GM23338 (cell line): ENCODE data around the gene RASL11A. TPM values are rescaled to one million over a fixed set of nuclear protein-coding genes. Genes with fewer than 3 reads are reported as not detected.

ENCODE experiments used
- ATAC-seq: fragments of 200-7000 bp; cut with Tn5 transposase; 3 replicates; pipeline ENCODE4 v1.9.1; 2020
- DNase-seq: peaks from one replicate; pipeline ENCODE4 v3.0.0-alpha.2; 2015; ENCODE audit warnings: low spot score
- H2AFZ ChIP-seq: fragments of 200-600 bp; sonication (generic); 2 replicates; pipeline ENCODE4 v1.8.0; 2016; ENCODE audit warnings: antibody characterized with exemption, mild to moderate bottlenecking, moderate library complexity
- H3F3A ChIP-seq: fragments of 200-600 bp; sonication (generic); replicated peaks from 2 replicates; pipeline ENCODE4 v1.8.0; 2017; ENCODE audit warnings: antibody characterized with exemption, mixed run types, low read depth
- H3K27ac ChIP-seq: fragments of 200-600 bp; sonication (generic); 2 replicates; pipeline ENCODE4 v1.6.1; 2016; ENCODE audit warnings: low read depth
- H3K27me3 ChIP-seq: fragments of 200-600 bp; sonication (generic); 2 replicates; pipeline ENCODE4 v1.8.0; 2016; ENCODE audit warnings: mild to moderate bottlenecking, mixed run types, moderate library complexity; ENCODE audit not compliant: insufficient read depth
- H3K36me3 ChIP-seq: fragments of 200-600 bp; sonication (generic); 2 replicates; pipeline ENCODE4 v1.8.0; 2016; ENCODE audit warnings: mild to moderate bottlenecking; ENCODE audit not compliant: insufficient read depth
- H3K4me1 ChIP-seq: fragments of 200-600 bp; sonication (generic); 2 replicates; pipeline ENCODE4 v1.8.0; 2016; ENCODE audit warnings: mild to moderate bottlenecking, moderate library complexity; ENCODE audit not compliant: insufficient read depth
- H3K4me2 ChIP-seq: fragments of 200-600 bp; sonication (generic); 2 replicates; pipeline ENCODE4 v1.7.1; 2017; ENCODE audit warnings: mixed run types
- H3K4me3 ChIP-seq: fragments of 200-600 bp; sonication (generic); 2 replicates; pipeline ENCODE4 v1.6.1; 2016; ENCODE audit warnings: mixed run types
- H3K79me2 ChIP-seq: fragments of 200-600 bp; sonication (generic); replicated peaks from 2 replicates; pipeline ENCODE4 v1.8.0; 2017; ENCODE audit warnings: mild to moderate bottlenecking; ENCODE audit not compliant: insufficient read depth
- H3K9me2 ChIP-seq: fragments of 200-600 bp; sonication (generic); 2 replicates; pipeline ENCODE4 v1.8.0; 2017; ENCODE audit not compliant: insufficient read depth
- H4K20me1 ChIP-seq: fragments of 200-600 bp; sonication (generic); replicated peaks from 2 replicates; pipeline ENCODE4 v1.8.0; 2017; ENCODE audit warnings: mild to moderate bottlenecking; ENCODE audit not compliant: insufficient read depth
- H3K27ac Mint-ChIP-seq: 2 replicates; pipeline ENCODE4 v1.8.0; 2020; ENCODE audit warnings: inconsistent platforms, mild to moderate bottlenecking, moderate library complexity, mixed read lengths
- H3K27me3 Mint-ChIP-seq: 3 replicates; pipeline ENCODE4 v1.8.0; 2022; ENCODE audit warnings: low read depth, mild to moderate bottlenecking, moderate library complexity, mixed read lengths, inconsistent platforms; ENCODE audit not compliant: insufficient read depth, poor library complexity
- H3K36me3 Mint-ChIP-seq: 3 replicates; pipeline ENCODE4 v1.8.0; 2021; ENCODE audit warnings: low read depth, mild to moderate bottlenecking, inconsistent platforms, moderate library complexity, mixed read lengths
- H3K4me1 Mint-ChIP-seq: 3 replicates; pipeline ENCODE4 v1.8.0; 2020; ENCODE audit warnings: mild to moderate bottlenecking, inconsistent platforms, mixed read lengths
- H3K4me3 Mint-ChIP-seq: 3 replicates; pipeline ENCODE4 v1.8.0; 2021; ENCODE audit warnings: moderate library complexity, mild to moderate bottlenecking, inconsistent platforms, mixed read lengths
- H3K9me3 Mint-ChIP-seq: 3 replicates; pipeline ENCODE4 v1.8.0; 2020; ENCODE audit warnings: moderate library complexity, mild to moderate bottlenecking, inconsistent platforms, mixed read lengths
- CREB1 ChIP-seq: fragments of 250-450 bp; sonication (Bioruptor Pico); IDR thresholded peaks from 2 replicates; pipeline ENCODE4 v1.5.0; 2020; ENCODE audit warnings: low read depth, mild to moderate bottlenecking, moderate library complexity
- CTCF ChIP-seq, 2 experiments: fragments of 200-600 bp in 1 of 2; sonication (generic) in 1 of 2; conservative IDR thresholded peaks; 2 replicates each; pipeline versions ENCODE4 v1.5.1 to v1.6.1; 2016 to 2017; ENCODE audit warnings: antibody characterized with exemption in 2 of 2, low read depth in 2 of 2, mild to moderate bottlenecking in 2 of 2, moderate library complexity in 1 of 2
- ETS1 ChIP-seq: IDR thresholded peaks from 2 replicates; pipeline ENCODE4 v1.6.1; 2016; ENCODE audit warnings: antibody characterized with exemption
- EZH2 ChIP-seq: fragments of 200-600 bp; sonication (generic); IDR thresholded peaks from one replicate; pipeline ENCODE4 v1.8.0; 2017; ENCODE audit warnings: antibody characterized with exemption, mild to moderate bottlenecking, low read depth; ENCODE audit not compliant: unreplicated experiment
- EZH2phosphoT487 ChIP-seq: fragments of 200-600 bp; sonication (generic); IDR thresholded peaks from one replicate; pipeline ENCODE4 v1.8.1; 2018; ENCODE audit warnings: antibody characterized with exemption; ENCODE audit not compliant: unreplicated experiment
- JUNB ChIP-seq: IDR thresholded peaks from one replicate; pipeline ENCODE4 v1.6.1; 2016; ENCODE audit warnings: antibody characterized with exemption; ENCODE audit not compliant: unreplicated experiment
- NANOG ChIP-seq: IDR thresholded peaks from 2 replicates; pipeline ENCODE4 v1.6.1; 2016; ENCODE audit warnings: antibody characterized with exemption, borderline replicate concordance
- POLR2AphosphoS5 ChIP-seq: IDR thresholded peaks from 2 replicates; pipeline ENCODE4 v1.6.1; 2016; ENCODE audit warnings: antibody characterized with exemption, low read depth
- STAT1 ChIP-seq: IDR thresholded peaks from one replicate; pipeline ENCODE4 v1.6.1; 2016; ENCODE audit warnings: antibody characterized with exemption; ENCODE audit not compliant: unreplicated experiment
- ZNF114 ChIP-seq: fragments of 250-450 bp; sonication (Bioruptor Pico); IDR thresholded peaks from 2 replicates; pipeline ENCODE4 v1.5.0; 2020; ENCODE audit warnings: mild to moderate bottlenecking, moderate library complexity
- ZNF331 ChIP-seq: fragments of 250-450 bp; sonication (Bioruptor Pico); IDR thresholded peaks from 2 replicates; pipeline ENCODE4 v1.5.0; 2020; ENCODE audit warnings: low read depth, mild to moderate bottlenecking, moderate library complexity
- polyA plus RNA-seq: library from polyadenylated mRNA; unstranded; fragments of >200 nt; fragmentation: Nextera tagmentation; extraction: Ambion mirVana; gene quantifications from 2 replicates; pipeline ENCODE4 v1.2.1, GENCODE V29; 2016
- total RNA-seq: library from RNA; depleted of rRNA; stranded (reverse); fragments of >200 nt; shearing (Covaris generic); gene quantifications from 2 replicates; pipeline ENCODE4 v1.2.3, GENCODE V29; 2014
- TF ChIP-seq, protein P1 (sequence below): IDR thresholded peaks from one replicate; pipeline ENCODE4 v1.6.1; 2018; ENCODE audit warnings: antibody characterized with exemption; ENCODE audit not compliant: unreplicated experiment

RASL11A gene
- total and polyA plus RNA-seq, 2 experiments from 2014 or later = 1.9 to 3.3 TPM

DNA sequence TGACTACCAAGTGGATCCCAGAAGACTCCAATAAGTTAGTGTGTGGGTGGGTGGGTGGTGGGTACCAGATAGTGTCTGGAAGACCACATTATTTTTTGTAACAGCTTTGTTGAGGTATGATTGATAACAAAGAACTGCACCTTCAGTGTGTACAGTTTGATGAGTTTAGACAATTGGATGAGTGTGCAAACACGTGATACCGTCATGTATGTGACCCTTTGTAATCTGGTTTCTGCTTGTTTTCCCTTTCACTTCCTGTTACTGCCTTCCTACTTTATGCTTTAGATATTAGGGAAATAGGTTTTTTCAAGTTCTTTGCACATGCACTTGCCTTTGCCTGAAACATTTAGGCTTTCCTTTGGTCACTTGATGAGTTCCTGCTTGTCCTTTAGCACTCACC is 10.8 kb upstream of the RASL11A start:
- no peaks in the 10 kb centered on the region for H3K27me3 ChIP-seq
- ATAC-seq (no peak), DNase-seq (no peak)
- Mint-ChIP-seq H3K27ac (peak overlapping the region; percentile 73), H3K36me3 (peaks cover 49% of the 10 kb centered on the region), H3K9me3 (no peaks in the 10 kb centered on the region), H3K27me3 (peaks cover 3% of the 10 kb centered on the region), H3K4me3 (no peak overlapping the region), H3K4me1 (peaks cover 31% of the 10 kb centered on the region)
- no peak overlapping the region for H3K4me3 ChIP-seq
- peaks cover 17% of the 10 kb centered on the region for H3K4me1 ChIP-seq
- peaks cover 23% of the 10 kb centered on the region for H3K36me3 ChIP-seq
- no peak overlapping the region for H2AFZ ChIP-seq
- H3F3A ChIP-seq = peaks cover 32% of the 10 kb centered on the region
- TF ChIP-seq JUNB = no peak
- no peak for TF ChIP-seq ETS1
- no peak for TF ChIP-seq STAT1
- no peak for TF ChIP-seq NANOG
- TF ChIP-seq, protein P1, sequence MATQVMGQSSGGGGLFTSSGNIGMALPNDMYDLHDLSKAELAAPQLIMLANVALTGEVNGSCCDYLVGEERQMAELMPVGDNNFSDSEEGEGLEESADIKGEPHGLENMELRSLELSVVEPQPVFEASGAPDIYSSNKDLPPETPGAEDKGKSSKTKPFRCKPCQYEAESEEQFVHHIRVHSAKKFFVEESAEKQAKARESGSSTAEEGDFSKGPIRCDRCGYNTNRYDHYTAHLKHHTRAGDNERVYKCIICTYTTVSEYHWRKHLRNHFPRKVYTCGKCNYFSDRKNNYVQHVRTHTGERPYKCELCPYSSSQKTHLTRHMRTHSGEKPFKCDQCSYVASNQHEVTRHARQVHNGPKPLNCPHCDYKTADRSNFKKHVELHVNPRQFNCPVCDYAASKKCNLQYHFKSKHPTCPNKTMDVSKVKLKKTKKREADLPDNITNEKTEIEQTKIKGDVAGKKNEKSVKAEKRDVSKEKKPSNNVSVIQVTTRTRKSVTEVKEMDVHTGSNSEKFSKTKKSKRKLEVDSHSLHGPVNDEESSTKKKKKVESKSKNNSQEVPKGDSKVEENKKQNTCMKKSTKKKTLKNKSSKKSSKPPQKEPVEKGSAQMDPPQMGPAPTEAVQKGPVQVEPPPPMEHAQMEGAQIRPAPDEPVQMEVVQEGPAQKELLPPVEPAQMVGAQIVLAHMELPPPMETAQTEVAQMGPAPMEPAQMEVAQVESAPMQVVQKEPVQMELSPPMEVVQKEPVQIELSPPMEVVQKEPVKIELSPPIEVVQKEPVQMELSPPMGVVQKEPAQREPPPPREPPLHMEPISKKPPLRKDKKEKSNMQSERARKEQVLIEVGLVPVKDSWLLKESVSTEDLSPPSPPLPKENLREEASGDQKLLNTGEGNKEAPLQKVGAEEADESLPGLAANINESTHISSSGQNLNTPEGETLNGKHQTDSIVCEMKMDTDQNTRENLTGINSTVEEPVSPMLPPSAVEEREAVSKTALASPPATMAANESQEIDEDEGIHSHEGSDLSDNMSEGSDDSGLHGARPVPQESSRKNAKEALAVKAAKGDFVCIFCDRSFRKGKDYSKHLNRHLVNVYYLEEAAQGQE = no peak
- no peak for TF ChIP-seq POLR2AphosphoS5
- TF ChIP-seq ZNF114 (CRISPR knock-in tag) = no peak
- TF ChIP-seq CREB1 (CRISPR knock-in tag) = no peak
- TF ChIP-seq EZH2 = no peak
- TF ChIP-seq EZH2phosphoT487 = no peak
- no peak for TF ChIP-seq ZNF331 (CRISPR knock-in tag)
- TF ChIP-seq CTCF (conservative IDR thresholded peaks at IDR 0.05; ENCODE audit: low read depth in 2 of 2) = no peak
- H3K27ac ChIP-seq = peak overlapping the region; percentile 89
- H3K9me2 ChIP-seq = no peaks in the 10 kb centered on the region
- H3K4me2 ChIP-seq = no peak overlapping the region
- peaks cover 15% of the 10 kb centered on the region; the same call in 1 of the 2 replicates for H4K20me1 ChIP-seq
- H3K79me2 ChIP-seq = peaks cover 18% of the 10 kb centered on the region
